ENCODE results near the gene LPIN3.
A peak's percentile ranks its signal among the peaks of the same experiment; 100 is the strongest.

The LPIN3 gene

DNA sequence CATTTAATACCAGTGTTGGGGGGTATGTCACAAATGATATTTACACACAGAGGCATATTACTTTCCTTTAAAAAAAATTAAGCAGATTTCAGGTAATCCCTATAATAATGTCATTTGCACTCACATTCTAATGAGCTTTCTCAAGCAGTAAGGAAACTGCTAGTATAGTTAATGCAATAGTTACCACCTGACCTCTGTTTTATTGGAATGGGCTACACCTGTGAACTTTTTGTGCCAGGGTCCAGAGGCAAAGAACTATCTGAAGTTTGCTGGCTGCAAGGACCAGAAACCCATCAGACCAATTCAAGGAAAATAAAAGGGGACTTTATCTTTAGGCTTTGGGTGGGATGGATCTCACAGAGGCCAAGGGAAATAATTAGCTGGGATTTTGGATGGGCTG lies 20.2 kb upstream of the LPIN3 start:
- ChIA-PET POLR2A (no interaction called here), CTCF (interaction anchor here (4.1 kb wide), 1 partner anchor 19 kb away, joined by 15 read pairs; the partner anchor contains the start of gene LPIN3)
- Histone ChIP-seq H3K4me1 (ENCODE audit: control extremely low read depth in 1 of 4, control insufficient read depth in 4 of 4, insufficient read depth in 4 of 4, low read length in 3 of 4) (peaks cover 4 to 22% (median 14%) of the 10 kb centered on the region in 4 experiments), H3K27ac (ENCODE audit: insufficient read depth in 1 of 2, low read depth in 1 of 2, low read length in 2 of 2, poor library complexity in 1 of 2, severe bottlenecking in 2 of 2) (no peak overlapping the region), H3K27me3 (replicated peaks in 2 of 5; ENCODE audit: control insufficient read depth in 4 of 5, insufficient read depth in 5 of 5, low read length in 4 of 5) (no peaks in the 10 kb centered on the region), H3K4me3 (ENCODE audit: control insufficient read depth in 1 of 7, extremely low read depth in 1 of 7, insufficient read depth in 4 of 7, low read depth in 2 of 7, low read length in 6 of 7) (no peak overlapping the region), H3K36me3 (ENCODE audit: control insufficient read depth in 4 of 4, insufficient read depth in 4 of 4, low read length in 3 of 4) (no peaks in the 10 kb centered on the region), H3K9me3 (ENCODE audit: control extremely low read depth in 1 of 5, control insufficient read depth in 4 of 5, insufficient read depth in 2 of 5, low read depth in 1 of 5, low read length in 4 of 5) (no peaks in the 10 kb centered on the region)
- no peak for DNase-seq

DNA sequence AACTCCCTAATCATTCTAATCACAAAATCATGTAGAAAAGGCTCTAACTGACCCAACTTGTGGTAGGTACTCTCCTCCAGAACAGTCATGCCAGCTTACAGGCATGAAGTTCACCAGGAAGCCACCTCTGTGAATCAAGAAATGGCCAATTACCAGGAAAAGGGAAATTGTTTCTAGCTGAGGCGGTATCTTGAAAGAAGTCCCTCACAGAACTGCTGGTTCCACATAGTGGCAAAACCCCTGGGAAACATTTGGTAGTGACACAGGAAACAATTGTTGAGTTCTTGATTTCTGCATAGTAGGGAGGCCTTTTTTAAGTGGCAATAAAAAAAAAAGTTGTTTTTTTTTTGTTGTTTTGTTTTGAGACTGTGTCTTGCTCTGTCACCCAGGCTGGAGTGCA lies 19.6 kb upstream of the LPIN3 start:
- Histone ChIP-seq H3K27me3 (replicated peaks in 2 of 5; ENCODE audit: control insufficient read depth in 4 of 5, insufficient read depth in 5 of 5, low read length in 4 of 5) (no peaks in the 10 kb centered on the region), H3K36me3 (ENCODE audit: control insufficient read depth in 4 of 4, insufficient read depth in 4 of 4, low read length in 3 of 4) (no peaks in the 10 kb centered on the region), H3K4me3 (ENCODE audit: control insufficient read depth in 1 of 7, extremely low read depth in 1 of 7, insufficient read depth in 4 of 7, low read depth in 2 of 7, low read length in 6 of 7) (no peak overlapping the region), H3K9me3 (ENCODE audit: control extremely low read depth in 1 of 5, control insufficient read depth in 4 of 5, insufficient read depth in 2 of 5, low read depth in 1 of 5, low read length in 4 of 5) (no peaks in the 10 kb centered on the region), H3K27ac (ENCODE audit: insufficient read depth in 1 of 2, low read depth in 1 of 2, low read length in 2 of 2, poor library complexity in 1 of 2, severe bottlenecking in 2 of 2) (no peak overlapping the region), H3K4me1 (ENCODE audit: control extremely low read depth in 1 of 4, control insufficient read depth in 4 of 4, insufficient read depth in 4 of 4, low read length in 3 of 4) (peaks cover 4 to 18% (median 13%) of the 10 kb centered on the region in 4 experiments)
- whole genome bisulfite sequencing (ENCODE audit: insufficient coverage) = 86% methylated on average over 1 of the region's 1 CpG
- ChIA-PET POLR2A (no interaction called here), CTCF (interaction anchor here (0.7 to 4.1 kb wide), 2 partner anchors 9 to 19 kb away, joined by 3 to 15 read pairs; partner anchors contain the start of gene LPIN3)
- DNase-seq = peak in 1 of 3 donors; percentile 19

DNA sequence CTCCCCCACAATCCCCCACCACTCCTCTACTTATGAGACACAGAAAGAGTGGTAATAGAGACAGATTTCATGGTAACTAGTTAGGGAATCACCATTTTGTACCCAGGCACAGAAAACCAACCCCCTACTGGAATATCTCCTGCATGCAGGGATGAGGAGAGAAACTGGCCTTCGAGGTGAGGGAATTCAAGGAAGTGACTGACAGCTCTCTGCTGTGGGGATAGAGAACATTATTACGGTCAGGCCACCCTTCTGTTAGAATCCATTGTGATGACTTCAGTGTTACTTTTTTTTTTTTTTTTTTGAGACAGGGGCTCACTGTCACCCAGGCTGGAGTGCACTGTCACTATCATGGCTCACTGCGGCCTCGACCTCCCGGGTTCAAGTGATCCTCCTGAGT lies 13.4 kb upstream of the LPIN3 start:
- CTCF ChIA-PET = interaction anchor here (1.8 kb wide), 1 partner anchor 12 kb away, joined by 5 read pairs; no protein-coding TSS in a partner anchor
- POLR2A ChIA-PET = no interaction called here
- Histone ChIP-seq H3K27ac (ENCODE audit: insufficient read depth in 1 of 2, low read depth in 1 of 2, low read length in 2 of 2, poor library complexity in 1 of 2, severe bottlenecking in 2 of 2) (no peak overlapping the region), H3K4me3 (ENCODE audit: control insufficient read depth in 1 of 7, extremely low read depth in 1 of 7, insufficient read depth in 4 of 7, low read depth in 2 of 7, low read length in 6 of 7) (no peak overlapping the region), H3K27me3 (replicated peaks in 2 of 5; ENCODE audit: control insufficient read depth in 4 of 5, insufficient read depth in 5 of 5, low read length in 4 of 5) (no peaks in the 10 kb centered on the region), H3K4me1 (ENCODE audit: control extremely low read depth in 1 of 4, control insufficient read depth in 4 of 4, insufficient read depth in 4 of 4, low read length in 3 of 4) (peaks cover 3 to 20% (median 15%) of the 10 kb centered on the region in 4 experiments), H3K36me3 (ENCODE audit: control insufficient read depth in 4 of 4, insufficient read depth in 4 of 4, low read length in 3 of 4) (no peaks in the 10 kb centered on the region), H3K9me3 (ENCODE audit: control extremely low read depth in 1 of 5, control insufficient read depth in 4 of 5, insufficient read depth in 2 of 5, low read depth in 1 of 5, low read length in 4 of 5) (no peaks in the 10 kb centered on the region)
- DNase-seq = no peak
- WGBS (ENCODE audit: insufficient coverage) = 100% methylated on average over 1 of the region's 5 CpGs

DNA sequence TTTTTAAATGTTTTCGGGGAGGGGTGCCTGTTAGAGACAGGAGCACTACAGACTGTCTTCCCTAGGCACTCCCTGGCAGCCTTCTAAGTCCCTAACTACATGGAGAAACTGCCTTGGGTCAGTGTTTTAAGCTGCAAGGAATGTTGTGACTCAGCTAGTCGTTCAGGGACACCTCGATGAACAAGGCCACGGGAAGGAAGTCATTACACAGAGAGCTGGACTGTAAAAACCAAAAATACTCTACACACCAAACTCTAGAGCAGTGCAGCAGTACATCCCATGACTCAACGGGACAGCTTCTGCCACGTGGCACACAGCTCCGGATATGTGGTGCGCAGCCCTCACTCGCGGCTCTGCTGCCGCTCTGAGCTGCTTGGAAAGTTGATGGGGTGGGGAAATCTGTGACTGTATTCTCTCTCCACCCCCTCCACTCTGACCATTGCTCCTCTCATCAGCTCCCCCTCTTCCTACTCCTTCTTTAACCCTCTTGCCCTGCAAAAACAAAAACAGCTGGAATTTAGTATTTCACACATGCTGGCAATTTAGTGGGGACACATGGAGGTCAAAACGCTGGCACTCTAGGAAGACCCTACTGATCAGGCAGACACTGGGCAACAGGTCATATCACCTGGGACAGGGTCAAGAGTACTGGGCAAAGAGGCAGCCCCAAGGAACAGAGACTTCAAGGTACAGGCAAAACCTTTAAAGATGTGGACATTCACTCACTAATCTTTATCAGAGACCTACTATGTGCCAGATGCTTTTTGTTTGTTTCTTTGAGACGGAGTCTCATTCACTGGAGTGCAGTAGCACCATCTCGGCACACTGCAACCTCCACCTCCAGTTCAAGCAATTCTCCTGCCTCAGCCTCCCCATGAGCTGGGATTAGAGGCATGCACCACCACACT lies 10.9 kb upstream of the LPIN3 start:
- CTCF ChIA-PET = interaction anchor here (0.7 to 1.5 kb wide), 5 partner anchors 8 to 194 kb away, joined by 3 to 4 read pairs (median 3); no protein-coding TSS in a partner anchor
- H3K4me1 ChIP-seq (ENCODE audit: control extremely low read depth in 1 of 4, control insufficient read depth in 4 of 4, insufficient read depth in 4 of 4, low read length in 3 of 4) = peaks cover 3 to 20% (median 15%) of the 10 kb centered on the region in 4 experiments
- peaks cover 0 to 5% (median 2%) of the 10 kb centered on the region in 5 experiments for H3K27me3 ChIP-seq (replicated peaks in 2 of 5; ENCODE audit: control insufficient read depth in 4 of 5, insufficient read depth in 5 of 5, low read length in 4 of 5)
- no peak overlapping the region for H3K27ac ChIP-seq (ENCODE audit: insufficient read depth in 1 of 2, low read depth in 1 of 2, low read length in 2 of 2, poor library complexity in 1 of 2, severe bottlenecking in 2 of 2)
- DNase-seq = peak; percentile 72 to 90 (median 86)
- H3K9me3 ChIP-seq (ENCODE audit: control extremely low read depth in 1 of 5, control insufficient read depth in 4 of 5, insufficient read depth in 2 of 5, low read depth in 1 of 5, low read length in 4 of 5) = no peaks in the 10 kb centered on the region
- POLR2A ChIA-PET = no interaction called here
- peak overlapping the region in 1 of 7 experiments; percentile 42 for H3K4me3 ChIP-seq (ENCODE audit: control insufficient read depth in 1 of 7, extremely low read depth in 1 of 7, insufficient read depth in 4 of 7, low read depth in 2 of 7, low read length in 6 of 7)
- 59% methylated on average over 4 of the region's 14 CpGs for WGBS (ENCODE audit: insufficient coverage)
- no peaks in the 10 kb centered on the region for H3K36me3 ChIP-seq (ENCODE audit: control insufficient read depth in 4 of 4, insufficient read depth in 4 of 4, low read length in 3 of 4)

DNA sequence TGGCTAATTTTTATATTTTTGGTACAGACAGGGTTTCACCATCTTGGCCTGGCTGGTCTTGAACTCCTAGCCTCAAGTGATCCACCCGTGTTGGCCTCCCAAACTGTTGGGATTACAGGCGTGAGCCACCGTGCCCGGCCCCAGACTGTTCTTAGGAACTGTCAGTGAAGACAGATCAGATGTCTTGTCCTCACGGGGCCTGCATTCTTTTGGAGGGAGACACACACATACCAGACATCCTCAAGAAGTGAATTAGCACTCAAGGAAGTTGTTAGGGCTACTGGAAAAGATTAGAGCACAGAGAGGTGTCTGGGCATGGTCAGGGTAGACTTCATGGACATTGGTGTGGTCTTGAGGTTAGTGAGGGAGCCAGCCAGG lies 10.3 kb upstream of the LPIN3 start:
- ChIA-PET CTCF (interaction anchor here (1.1 to 1.5 kb wide), 4 partner anchors 9 to 158 kb away, joined by 3 to 4 read pairs (median 3); no protein-coding TSS in a partner anchor), POLR2A (no interaction called here)

DNA sequence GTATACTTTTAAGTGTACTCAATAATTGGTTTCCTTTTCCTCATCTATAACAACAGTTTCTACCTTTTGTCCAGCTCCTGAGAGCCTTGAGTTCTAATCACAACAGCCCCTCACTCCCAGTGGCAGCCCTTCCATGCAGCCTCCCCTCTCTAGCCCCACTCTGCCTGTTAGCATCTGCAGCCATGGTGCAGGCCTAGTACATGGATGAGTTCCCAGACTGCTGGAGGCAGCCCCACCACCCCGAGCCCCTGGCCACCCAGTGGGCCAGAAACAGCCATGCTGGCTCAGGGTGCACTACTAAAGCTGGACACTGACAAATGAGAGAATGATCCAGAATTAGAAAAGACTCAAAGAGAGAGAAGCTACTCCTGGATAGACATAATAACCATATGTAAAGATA lies 9.7 kb upstream of the LPIN3 start:
- CTCF ChIA-PET = interaction anchor here (0.8 to 1.5 kb wide), 2 partner anchors 8 to 158 kb away, joined by 3 read pairs; no protein-coding TSS in a partner anchor
- POLR2A ChIA-PET = no interaction called here
- DNase-seq = no peak
- Histone ChIP-seq H3K36me3 (ENCODE audit: control insufficient read depth in 4 of 4, insufficient read depth in 4 of 4, low read length in 3 of 4) (no peaks in the 10 kb centered on the region), H3K27me3 (replicated peaks in 2 of 5; ENCODE audit: control insufficient read depth in 4 of 5, insufficient read depth in 5 of 5, low read length in 4 of 5) (peaks cover 0 to 10% (median 5%) of the 10 kb centered on the region in 5 experiments), H3K4me1 (ENCODE audit: control extremely low read depth in 1 of 4, control insufficient read depth in 4 of 4, insufficient read depth in 4 of 4, low read length in 3 of 4) (peaks cover 3 to 20% (median 15%) of the 10 kb centered on the region in 4 experiments), H3K9me3 (ENCODE audit: control extremely low read depth in 1 of 5, control insufficient read depth in 4 of 5, insufficient read depth in 2 of 5, low read depth in 1 of 5, low read length in 4 of 5) (no peaks in the 10 kb centered on the region), H3K4me3 (ENCODE audit: control insufficient read depth in 1 of 7, extremely low read depth in 1 of 7, insufficient read depth in 4 of 7, low read depth in 2 of 7, low read length in 6 of 7) (no peak overlapping the region), H3K27ac (ENCODE audit: insufficient read depth in 1 of 2, low read depth in 1 of 2, low read length in 2 of 2, poor library complexity in 1 of 2, severe bottlenecking in 2 of 2) (no peak overlapping the region)
- no CpG with 5 or more reads among the region's 1 CpG for WGBS (ENCODE audit: insufficient coverage)

More for the DNA sequence above, 10.3 kb upstream of the LPIN3 start:
- DNase-seq = no peak
- H3K36me3 ChIP-seq (ENCODE audit: control insufficient read depth in 4 of 4, insufficient read depth in 4 of 4, low read length in 3 of 4) = no peaks in the 10 kb centered on the region
- no peaks in the 10 kb centered on the region for H3K9me3 ChIP-seq (ENCODE audit: control extremely low read depth in 1 of 5, control insufficient read depth in 4 of 5, insufficient read depth in 2 of 5, low read depth in 1 of 5, low read length in 4 of 5)
- H3K4me1 ChIP-seq (ENCODE audit: control extremely low read depth in 1 of 4, control insufficient read depth in 4 of 4, insufficient read depth in 4 of 4, low read length in 3 of 4) = peaks cover 3 to 20% (median 15%) of the 10 kb centered on the region in 4 experiments
- H3K27me3 ChIP-seq (replicated peaks in 2 of 5; ENCODE audit: control insufficient read depth in 4 of 5, insufficient read depth in 5 of 5, low read length in 4 of 5) = peaks cover 0 to 8% (median 5%) of the 10 kb centered on the region in 5 experiments
- H3K27ac ChIP-seq (ENCODE audit: insufficient read depth in 1 of 2, low read depth in 1 of 2, low read length in 2 of 2, poor library complexity in 1 of 2, severe bottlenecking in 2 of 2) = no peak overlapping the region
- H3K4me3 ChIP-seq (ENCODE audit: control insufficient read depth in 1 of 7, extremely low read depth in 1 of 7, insufficient read depth in 4 of 7, low read depth in 2 of 7, low read length in 6 of 7) = no peak overlapping the region
- 80% methylated on average over 4 of the region's 5 CpGs for WGBS (ENCODE audit: insufficient coverage)

DNA sequence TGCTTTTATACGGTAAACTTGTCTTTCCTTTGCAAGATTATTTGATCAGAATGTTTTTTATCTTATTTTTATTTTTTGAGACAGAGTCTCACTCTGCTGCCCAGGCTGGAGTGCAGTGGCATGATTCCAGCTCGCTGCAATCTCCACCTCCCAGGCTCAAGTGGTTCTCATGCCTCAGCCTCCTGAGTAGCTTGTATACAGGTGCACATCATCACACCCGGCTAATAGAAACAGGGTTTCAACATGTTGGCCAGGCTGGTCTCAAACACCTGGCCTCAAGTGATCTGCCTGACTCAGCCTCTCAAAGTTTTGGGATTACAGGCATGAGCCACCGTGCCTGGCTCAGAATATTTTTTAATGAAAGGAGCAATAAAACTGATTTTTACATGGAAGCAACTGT lies 8.9 kb upstream of the LPIN3 start:
- 100% methylated on average over 3 of the region's 4 CpGs for WGBS (ENCODE audit: insufficient coverage)
- CTCF ChIA-PET = interaction anchor here (1.9 kb wide), 1 partner anchor 9 kb away, joined by 4 read pairs; no protein-coding TSS in a partner anchor
- Histone ChIP-seq H3K9me3 (ENCODE audit: control extremely low read depth in 1 of 5, control insufficient read depth in 4 of 5, insufficient read depth in 2 of 5, low read depth in 1 of 5, low read length in 4 of 5) (no peaks in the 10 kb centered on the region), H3K4me3 (ENCODE audit: control insufficient read depth in 1 of 7, extremely low read depth in 1 of 7, insufficient read depth in 4 of 7, low read depth in 2 of 7, low read length in 6 of 7) (no peak overlapping the region), H3K27ac (ENCODE audit: insufficient read depth in 1 of 2, low read depth in 1 of 2, low read length in 2 of 2, poor library complexity in 1 of 2, severe bottlenecking in 2 of 2) (no peak overlapping the region), H3K36me3 (ENCODE audit: control insufficient read depth in 4 of 4, insufficient read depth in 4 of 4, low read length in 3 of 4) (no peaks in the 10 kb centered on the region), H3K27me3 (replicated peaks in 2 of 5; ENCODE audit: control insufficient read depth in 4 of 5, insufficient read depth in 5 of 5, low read length in 4 of 5) (peaks cover 0 to 11% (median 7%) of the 10 kb centered on the region in 5 experiments), H3K4me1 (ENCODE audit: control extremely low read depth in 1 of 4, control insufficient read depth in 4 of 4, insufficient read depth in 4 of 4, low read length in 3 of 4) (peaks cover 3 to 20% (median 15%) of the 10 kb centered on the region in 4 experiments)
- DNase-seq = no peak
- POLR2A ChIA-PET = no interaction called here
